Measurements from ENCODE around the gene KLHL40.

The KLHL40 gene

DNA sequence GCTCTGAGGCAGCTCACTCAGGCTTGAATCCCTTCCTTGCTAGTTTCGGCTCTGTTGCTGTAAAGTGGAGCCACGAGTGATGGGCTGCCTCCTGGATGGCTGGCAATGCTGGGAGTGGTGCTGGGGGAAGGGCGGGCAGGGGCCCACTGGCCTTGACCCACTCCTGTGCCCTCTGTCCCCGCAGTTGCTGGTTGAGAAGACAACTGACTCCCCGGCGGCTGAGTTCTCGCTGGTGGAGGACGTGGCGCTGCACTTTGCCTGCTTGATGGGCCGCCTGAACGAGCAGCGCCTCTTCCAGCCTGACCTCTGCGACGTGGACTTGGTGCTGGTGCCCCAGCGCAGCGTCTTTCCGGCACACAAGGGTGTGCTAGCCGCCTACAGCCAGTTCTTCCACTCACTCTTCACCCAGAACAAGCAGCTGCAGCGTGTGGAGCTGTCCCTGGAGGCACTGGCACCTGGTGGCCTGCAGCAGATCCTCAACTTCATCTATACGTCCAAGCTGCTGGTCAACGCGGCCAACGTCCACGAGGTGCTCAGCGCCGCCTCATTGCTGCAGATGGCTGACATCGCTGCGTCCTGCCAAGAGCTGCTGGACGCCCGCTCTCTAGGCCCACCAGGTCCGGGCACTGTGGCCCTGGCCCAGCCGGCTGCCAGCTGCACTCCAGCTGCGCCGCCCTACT, 27.1 kb upstream of the KLHL40 start:
- no peak for DNase-seq

DNA sequence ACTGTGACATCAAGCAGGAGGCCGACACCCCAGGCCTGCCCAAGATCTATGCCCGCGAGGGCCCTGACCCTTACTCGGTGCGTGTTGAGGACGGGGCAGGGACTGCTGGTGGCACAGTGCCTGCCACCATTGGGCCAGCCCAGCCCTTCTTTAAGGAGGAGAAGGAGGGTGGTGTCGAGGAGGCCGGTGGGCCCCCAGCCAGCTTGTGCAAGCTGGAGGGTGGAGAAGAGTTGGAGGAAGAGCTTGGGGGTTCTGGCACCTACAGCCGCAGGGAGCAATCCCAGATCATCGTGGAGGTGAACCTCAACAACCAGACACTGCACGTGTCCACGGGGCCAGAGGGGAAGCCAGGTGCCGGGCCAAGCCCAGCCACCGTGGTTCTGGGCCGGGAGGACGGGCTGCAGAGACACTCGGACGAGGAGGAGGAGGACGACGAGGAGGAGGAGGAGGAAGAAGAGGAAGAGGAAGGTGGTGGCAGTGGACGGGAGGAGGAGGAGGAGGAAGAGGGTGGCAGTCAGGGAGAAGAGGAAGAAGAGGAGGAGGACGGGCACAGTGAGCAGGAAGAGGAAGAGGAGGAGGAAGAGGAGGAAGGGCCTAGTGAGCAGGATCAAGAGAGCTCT, 26.5 kb upstream of the KLHL40 start:
- no peak for DNase-seq

DNA sequence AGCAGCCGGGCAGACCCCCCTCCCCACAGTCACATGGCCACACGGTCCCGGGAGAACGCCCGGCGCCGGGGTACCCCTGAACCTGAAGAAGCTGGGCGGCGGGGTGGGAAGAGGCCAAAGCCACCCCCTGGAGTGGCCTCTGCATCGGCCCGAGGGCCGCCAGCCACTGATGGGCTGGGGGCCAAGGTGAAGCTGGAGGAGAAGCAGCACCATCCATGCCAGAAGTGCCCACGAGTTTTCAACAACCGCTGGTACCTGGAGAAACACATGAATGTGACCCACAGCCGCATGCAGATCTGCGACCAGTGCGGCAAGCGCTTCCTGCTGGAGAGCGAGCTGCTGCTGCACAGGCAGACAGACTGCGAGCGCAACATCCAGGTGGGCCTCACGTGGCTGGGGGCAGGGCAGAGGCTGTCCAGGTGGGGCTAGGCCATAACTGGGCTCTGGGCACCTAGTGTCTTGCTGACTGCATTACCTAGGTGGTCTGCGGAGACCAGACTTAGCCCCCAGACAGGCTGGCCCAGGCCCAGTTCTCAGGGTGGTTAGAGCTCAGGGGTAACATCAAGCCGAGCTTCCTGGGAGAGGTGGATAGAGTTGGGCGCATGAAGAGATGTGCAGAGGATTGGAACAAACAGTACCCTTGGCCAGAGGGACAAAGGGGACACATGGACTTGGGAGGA, 25.7 kb upstream of the KLHL40 start:
- DNase-seq: no peak

GRCh38 chr3:42660131-42660715, 25.1 kb upstream of the KLHL40 start:
- DNase-seq: no peak

DNA sequence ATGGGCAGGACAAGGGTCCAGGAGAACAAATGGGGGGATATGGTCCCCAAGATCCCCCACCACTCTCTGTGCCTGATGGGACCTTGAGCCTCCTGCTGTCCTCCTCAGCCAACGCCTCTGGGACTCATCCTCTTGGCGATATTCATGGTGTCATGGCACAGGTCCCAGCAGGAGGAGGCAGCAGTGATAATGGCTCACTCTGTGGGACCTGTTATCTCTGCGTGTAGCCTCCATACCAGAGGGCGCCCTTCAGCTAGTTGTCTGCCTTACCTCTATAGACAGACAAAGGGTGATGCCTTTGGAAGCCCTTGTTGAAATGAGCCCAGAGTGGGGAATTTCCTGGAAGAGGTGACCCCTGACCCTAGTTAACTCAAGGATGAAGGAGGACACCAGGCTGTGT, 24.4 kb upstream of the KLHL40 start:
- peak; percentile 73 for DNase-seq

GRCh38 chr3:42661593-42662022, 23.7 kb upstream of the KLHL40 start:
- DNase-seq: no peak

GRCh38 chr3:42662037-42662812, 23.1 kb upstream of the KLHL40 start:
- no peak for DNase-seq

DNA sequence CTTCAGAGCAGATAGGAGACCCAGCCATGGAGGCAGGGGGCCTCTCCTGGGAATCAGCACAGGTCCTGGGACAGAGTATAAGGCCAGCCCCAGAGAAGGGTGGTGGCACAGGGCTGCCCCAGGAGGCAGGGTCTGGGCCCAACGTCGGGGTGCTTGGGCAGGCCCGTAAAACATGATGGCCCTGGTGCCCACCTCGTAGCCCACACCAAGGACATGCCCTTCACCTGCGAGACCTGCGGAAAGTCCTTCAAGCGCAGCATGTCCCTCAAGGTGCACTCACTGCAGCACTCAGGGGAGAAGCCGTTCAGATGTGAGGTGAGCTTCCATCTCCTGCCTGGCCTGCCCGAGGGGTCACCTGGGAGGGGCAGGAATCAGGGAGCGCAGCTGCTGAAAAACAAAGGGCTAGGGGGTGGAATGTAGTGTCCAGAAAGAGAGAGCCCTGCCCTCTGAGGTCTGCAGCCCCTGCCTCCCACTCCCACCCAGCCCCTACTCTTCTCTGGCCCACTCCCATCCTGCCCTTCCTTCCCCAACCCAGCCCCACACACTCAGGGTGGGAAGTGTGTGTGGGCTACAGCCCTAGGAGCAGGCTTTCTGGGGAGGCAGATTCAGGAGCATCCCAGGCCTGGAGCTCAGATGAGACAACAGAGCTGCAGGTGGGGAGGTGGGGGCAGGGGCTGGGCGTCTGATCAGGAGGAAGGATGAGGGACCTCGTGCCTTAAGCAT, 22.4 kb upstream of the KLHL40 start:
- DNase-seq: no peak

GRCh38 chr3:42663581-42664437, 21.5 kb upstream of the KLHL40 start:
- no peak for DNase-seq

- no peak for DNase-seq
Observed at GRCh38 chr3:42664438-42664803, 20.9 kb upstream of the KLHL40 start.

- no peak for DNase-seq
Observed at GRCh38 chr3:42665050-42665878, 20.1 kb upstream of the KLHL40 start.

DNA sequence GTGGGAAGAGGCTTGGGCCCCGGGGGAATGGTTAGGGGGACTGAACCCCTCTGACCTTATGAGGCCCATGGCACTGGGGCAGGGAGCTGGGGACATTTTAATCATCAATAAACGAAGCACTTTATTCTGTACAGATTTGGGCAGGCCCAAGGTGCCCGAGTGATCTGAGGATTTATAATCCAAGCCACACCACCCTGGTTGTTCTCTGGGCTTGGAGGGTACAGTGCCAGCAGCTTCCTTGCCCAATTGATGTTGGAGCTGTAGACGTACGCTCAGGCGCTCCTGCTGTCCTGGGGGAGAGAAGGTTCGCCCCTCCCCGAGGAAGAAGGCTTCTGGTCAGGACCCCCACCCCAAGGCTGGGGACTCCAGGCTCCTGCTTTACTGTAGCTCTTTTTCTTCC, 19.3 kb upstream of the KLHL40 start:
- DNase-seq: no peak

- DNase-seq: no peak
Observed at GRCh38 chr3:42666577-42666998, 18.7 kb upstream of the KLHL40 start.

DNA sequence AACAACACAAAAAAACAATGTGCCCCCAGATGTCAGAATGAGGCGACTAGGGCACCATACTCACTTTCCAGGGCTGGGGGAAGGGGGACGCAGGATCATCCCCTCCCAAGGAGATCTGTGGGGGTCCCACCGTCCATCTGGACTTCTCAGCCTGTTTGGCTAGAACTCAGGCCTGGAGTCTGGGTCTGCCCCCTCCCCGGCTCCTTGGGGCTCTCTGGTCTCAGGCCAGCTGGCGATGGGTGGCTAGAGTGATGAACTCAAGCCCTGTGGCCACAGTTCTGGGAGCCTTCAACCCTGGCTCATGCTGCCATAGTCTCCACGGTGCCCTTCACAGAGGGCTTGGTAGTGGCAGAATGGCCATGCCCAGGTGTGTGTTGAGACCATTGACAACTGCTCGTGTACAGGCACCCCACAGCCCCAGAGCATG, 18.2 kb upstream of the KLHL40 start:
- DNase-seq: no peak

DNA sequence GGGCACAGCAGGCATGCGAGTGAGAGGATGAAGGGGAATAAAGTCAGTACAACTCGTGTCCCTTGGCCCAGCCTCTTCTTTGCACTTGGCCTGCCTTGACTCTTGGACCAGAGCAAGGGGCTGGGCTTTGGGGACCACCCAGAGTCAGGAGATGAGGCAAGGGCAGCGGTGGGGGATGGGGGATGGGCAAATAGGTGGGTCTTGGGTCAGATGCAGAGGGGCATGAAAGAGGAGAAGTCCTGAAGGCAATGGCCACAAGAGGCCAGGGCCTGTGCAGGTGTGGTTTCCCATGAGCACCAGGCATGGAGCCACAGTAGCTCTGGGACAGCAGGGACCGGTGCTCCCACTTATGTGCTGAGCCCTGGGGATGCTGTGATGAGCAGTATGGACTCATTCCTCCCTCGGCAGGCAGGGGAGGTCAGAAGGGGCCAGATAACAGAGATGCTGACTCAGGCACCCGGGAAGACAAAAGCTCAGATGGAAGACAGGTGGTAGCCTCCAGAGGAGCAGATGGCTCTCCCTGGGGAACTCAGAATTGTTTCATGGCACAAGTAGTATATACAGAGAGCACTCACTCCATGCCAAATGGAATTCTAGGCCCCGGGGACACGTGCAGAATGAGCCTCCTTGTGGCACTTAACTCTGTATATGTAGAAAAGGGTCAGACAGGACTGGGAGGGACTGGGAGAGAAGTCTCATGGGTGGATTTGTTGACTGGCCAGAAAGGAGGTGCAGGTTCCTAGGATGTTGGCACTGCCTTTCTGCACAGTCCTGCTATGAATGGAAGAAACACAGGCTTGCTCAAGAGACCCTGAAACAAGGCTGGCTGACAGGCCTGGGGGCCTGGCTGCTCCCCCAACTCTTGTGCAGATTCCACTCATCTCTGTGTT, 17.6 kb upstream of the KLHL40 start:
- DNase-seq: no peak

GRCh38 chr3:42668413-42668760, 16.9 kb upstream of the KLHL40 start:
- DNase-seq: no peak

DNA sequence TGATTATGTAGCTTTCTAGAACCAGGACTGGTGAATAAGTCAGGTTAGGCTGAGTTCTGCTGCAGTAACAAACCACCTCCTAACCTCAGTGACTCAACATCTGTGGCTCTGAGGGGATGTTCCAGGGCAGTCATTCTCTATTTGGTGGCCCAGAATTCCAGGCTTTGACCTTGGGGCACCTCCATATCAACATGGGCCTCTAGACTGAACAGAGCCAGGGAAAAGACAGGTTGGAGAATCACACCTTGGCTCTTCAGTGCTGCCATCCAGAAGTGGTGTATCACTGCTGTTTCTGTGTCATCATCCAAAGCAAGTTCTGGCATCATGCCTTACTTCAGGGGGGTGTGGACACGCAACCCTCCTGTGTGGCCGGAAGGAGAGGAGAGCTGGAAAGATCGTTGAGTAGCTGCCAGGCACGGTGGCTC, 16.5 kb upstream of the KLHL40 start:
- no peak for DNase-seq

- DNase-seq: no peak
Observed at GRCh38 chr3:42670051-42670576, 15.2 kb upstream of the KLHL40 start.

DNA sequence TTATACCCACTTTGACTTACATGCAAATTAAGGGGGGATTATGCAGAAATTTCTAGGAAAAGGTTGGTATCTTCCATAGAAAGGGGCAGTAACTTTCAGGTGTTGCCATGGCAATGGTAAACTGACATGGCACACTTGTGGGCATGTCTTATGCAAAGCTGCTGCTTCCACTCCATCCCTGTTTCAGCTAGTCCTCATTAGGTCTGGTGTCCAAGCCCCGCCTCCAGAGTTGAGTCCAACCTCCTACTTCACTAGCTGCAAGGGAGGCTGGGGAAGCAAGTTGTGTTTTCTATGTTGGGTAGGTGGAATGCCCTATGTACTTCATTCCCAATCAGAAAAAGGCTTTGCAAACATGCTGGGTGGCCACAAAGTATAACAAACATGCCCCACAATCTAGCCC, 14.7 kb upstream of the KLHL40 start:
- DNase-seq: no peak
